ENCODE results near the gene ITPRID2. TPM values are rescaled to one million over a fixed set of nuclear protein-coding genes. Genes with fewer than 3 reads are reported as not detected.
A peak's percentile ranks its signal among the peaks of the same experiment; 100 is the strongest.
"Not testable (repeated sequence)": the region's sequence is repeated elsewhere in the genome, so short reads cannot be mapped to it uniquely, and the experiment has no call there.

Gene ITPRID2
- total and polyA plus RNA-seq, 10 of the 15 experiments (the other 5 are each of a cell fraction or from before 2014, with no cell fraction given), result 4.7 to 23.7 (median 13.1) TPM

GRCh38 chr2:181961167-181961566 lies 69.6 kb downstream of the ITPRID2 start:
- FAIRE-seq; DNase-seq (ENCODE audit: low read depth, low spot score); H2AFZ ChIP-seq (ENCODE audit: control insufficient read depth, low read depth, low read length); H4K20me1 ChIP-seq (ENCODE audit: control insufficient read depth, insufficient read depth); H3K27ac ChIP-seq (ENCODE audit: control insufficient read depth, insufficient read depth); POLR2A ChIA-PET; H3K36me3 ChIP-seq (ENCODE audit: control insufficient read depth in 2 of 2, insufficient read depth in 2 of 2, low read length in 1 of 2); H3K79me2 ChIP-seq (ENCODE audit: control insufficient read depth, insufficient read depth, low read length); BruUV-seq (replicated peaks); H3K9me3 ChIP-seq (replicated peaks; ENCODE audit: control insufficient read depth, insufficient read depth, low read length); RAD21 ChIA-PET (ENCODE audit: unreplicated experiment); intact Hi-C loops (cut with micrococcal nuclease; ENCODE audit: unreplicated experiment); H3K4me3 ChIP-seq; H3K27me3 ChIP-seq (replicated peaks in 1 of 2; ENCODE audit: control insufficient read depth in 2 of 2, insufficient read depth in 2 of 2, low read length in 1 of 2); H3K9ac ChIP-seq (ENCODE audit: control insufficient read depth, insufficient read depth, low read length); H3K4me2 ChIP-seq (ENCODE audit: control insufficient read depth, insufficient read depth); H3K4me1 ChIP-seq (ENCODE audit: control insufficient read depth, insufficient read depth, low read length); ATAC-seq: not testable (repeated sequence)
- ChIA-PET CTCF (interaction anchor here (0.8 to 5.9 kb wide), 4 partner anchors 12 to 117 kb away, joined by 3 to 35 read pairs (median 10); no protein-coding TSS in a partner anchor), SMC1A (ENCODE audit: uncharacterized antibody, unreplicated experiment) (interaction anchor here (0.8 to 2.1 kb wide), 3 partner anchors 11 to 116 kb away, joined by 3 to 6 read pairs (median 5); no protein-coding TSS in a partner anchor)
- 30% methylated on average over 8 of the region's 8 CpGs for WGBS (ENCODE audit: insufficient coverage, insufficient replicate concordance, low lambda C conversion rate, missing lambda C conversion rate)
- in situ Hi-C loops (cut with MboI), result loop anchor here (5.0 kb wide), 1 partner anchor 111 kb away; no protein-coding TSS in a partner anchor
- TF ChIP-seq RAD21 (IDR thresholded peaks at IDR 0.05; ENCODE audit: insufficient read depth, low read depth, low read length) (peak; percentile 30; the same call in 1 of the 2 replicates), CTCF (IDR thresholded peaks at IDR 0.05 in 2 of 3, conservative IDR thresholded peaks at IDR 0.05 in 1 of 3; ENCODE audit: control insufficient read depth in 2 of 3, extremely low read depth in 1 of 3, insufficient read depth in 1 of 3, low read depth in 3 of 3, low read length in 3 of 3) (peak in 2 of 3 experiments; percentile 9 to 19; a peak in 3 of 6 replicates)

- in situ Hi-C loops (cut with MboI), result loop anchor here (5.0 kb wide), 1 partner anchor 110 kb away; no protein-coding TSS in a partner anchor
- Histone ChIP-seq H2AFZ (ENCODE audit: control insufficient read depth, low read depth, low read length) (no peak overlapping the region), H4K20me1 (ENCODE audit: control insufficient read depth, insufficient read depth) (no peaks in the 10 kb centered on the region), H3K9ac (ENCODE audit: control insufficient read depth, insufficient read depth, low read length) (no peak overlapping the region), H3K9me3 (replicated peaks; ENCODE audit: control insufficient read depth, insufficient read depth, low read length) (no peaks in the 10 kb centered on the region), H3K27me3 (replicated peaks in 1 of 2; ENCODE audit: control insufficient read depth in 2 of 2, insufficient read depth in 2 of 2, low read length in 1 of 2) (no peaks in the 10 kb centered on the region), H3K36me3 (ENCODE audit: control insufficient read depth in 2 of 2, insufficient read depth in 2 of 2, low read length in 1 of 2) (no peaks in the 10 kb centered on the region), H3K4me3 (no peak overlapping the region), H3K4me1 (ENCODE audit: control insufficient read depth, insufficient read depth, low read length) (no peaks in the 10 kb centered on the region), H3K79me2 (ENCODE audit: control insufficient read depth, insufficient read depth, low read length) (no peaks in the 10 kb centered on the region), H3K27ac (ENCODE audit: control insufficient read depth, insufficient read depth) (no peak overlapping the region), H3K4me2 (ENCODE audit: control insufficient read depth, insufficient read depth) (no peak overlapping the region)
- TF ChIP-seq RB1 (IDR thresholded peaks at IDR 0.05; ENCODE audit: borderline replicate concordance) (no peak), IRF4 (IDR thresholded peaks at IDR 0.05; ENCODE audit: low read depth, low read length) (no peak), CREM (IDR thresholded peaks at IDR 0.05; ENCODE audit: low read depth) (no peak), REST (IDR thresholded peaks at IDR 0.05; ENCODE audit: low read depth, low read length) (no peak), CHD1 (IDR thresholded peaks at IDR 0.05; ENCODE audit: low read depth, low read length) (no peak), BMI1 (IDR thresholded peaks at IDR 0.05; ENCODE audit: borderline replicate concordance) (no peak), HDAC2 (IDR thresholded peaks at IDR 0.05) (no peak)
- FAIRE-seq, result no peak
- intact Hi-C loops (cut with micrococcal nuclease; ENCODE audit: unreplicated experiment), result no loop called here
- POLR2A ChIA-PET, result no interaction called here
- no peak for DNase-seq (ENCODE audit: low read depth, low spot score)
- no TSS peak for BruUV-seq (replicated peaks)
- no peak for ATAC-seq
- SMC1A ChIA-PET (ENCODE audit: uncharacterized antibody, unreplicated experiment), result interaction anchor here (1.0 to 2.1 kb wide), 3 partner anchors 12 to 115 kb away, joined by 3 to 6 read pairs (median 5); no protein-coding TSS in a partner anchor
- 76% methylated on average over 20 of the region's 20 CpGs for whole genome bisulfite sequencing (ENCODE audit: insufficient coverage, insufficient replicate concordance, low lambda C conversion rate, missing lambda C conversion rate)
- CTCF ChIA-PET, result interaction anchor here (0.9 to 5.9 kb wide), 3 partner anchors 110 to 119 kb away, joined by 3 to 35 read pairs (median 5); no protein-coding TSS in a partner anchor
- RAD21 ChIA-PET (ENCODE audit: unreplicated experiment), result no interaction called here
Measured at GRCh38 chr2:181962142-181962541, 70.6 kb downstream of the ITPRID2 start.
